CD14-positive monocyte (primary cell): ENCODE data around the gene DYNC2H1. TPM values are rescaled to one million over a fixed set of nuclear protein-coding genes. Genes with fewer than 3 reads are reported as not detected.
"Not testable (repeated sequence)": the region's sequence is repeated elsewhere in the genome, so short reads cannot be mapped to it uniquely, and the experiment has no call there.

ENCODE experiments used
- DNase-seq, 3 donors: peaks; one replicate each; pipeline ENCODE4 v3.0.0-alpha.2; 2011 to 2022
- H2AFZ ChIP-seq: 2 replicates; pipeline ENCODE4 v1.6.0; 2012; ENCODE audit warnings: mild to moderate bottlenecking, low read depth, low read length, inconsistent platforms; ENCODE audit not compliant: insufficient read depth, poor library complexity, severe bottlenecking
- H3K27ac ChIP-seq, 2 donors: 1 replicate in 1 of 2; 2 replicates in 1 of 2; pipeline ENCODE4 v1.5.1; 2012 to 2013; ENCODE audit warnings: low read length in 2 of 2, control low read depth in 1 of 2, inconsistent platforms in 1 of 2, low read depth in 1 of 2, mild to moderate bottlenecking in 1 of 2
- H3K27me3 ChIP-seq, 2 donors: one replicate each; pipeline versions ENCODE4 v1.6.0 to v1.6.1; 2011 to 2013; ENCODE audit warnings: low read length in 2 of 2; ENCODE audit not compliant: control insufficient read depth in 2 of 2, insufficient read depth in 2 of 2
- H3K36me3 ChIP-seq, 2 donors: replicated peaks in 1 of 2; 1 replicate in 1 of 2; 2 replicates in 1 of 2; pipeline versions ENCODE4 v1.5.1 to v1.6.1; 2012 to 2013; ENCODE audit warnings: low read length in 2 of 2, control low read depth in 1 of 2, inconsistent platforms in 1 of 2, mild to moderate bottlenecking in 1 of 2; ENCODE audit not compliant: insufficient read depth in 2 of 2, control insufficient read depth in 1 of 2
- H3K4me1 ChIP-seq, 2 donors: 1 replicate in 1 of 2; 2 replicates in 1 of 2; pipeline versions ENCODE4 v1.5.1 to v1.6.1; 2012 to 2013; ENCODE audit warnings: low read length in 2 of 2, control low read depth in 1 of 2, inconsistent platforms in 1 of 2, mild to moderate bottlenecking in 1 of 2, moderate library complexity in 1 of 2; ENCODE audit not compliant: insufficient read depth in 2 of 2, control insufficient read depth in 1 of 2
- H3K4me2 ChIP-seq: replicated peaks from 2 replicates; pipeline ENCODE3; 2012; ENCODE audit warnings: low read length, moderate library complexity, mild to moderate bottlenecking; ENCODE audit not compliant: poor library complexity, severe bottlenecking; ENCODE audit errors: extremely low read depth
- H3K4me3 ChIP-seq, 3 experiments: fragments of 200-600 bp in 1 of 3; sonication (generic) in 1 of 3; replicated peaks in 1 of 3; 1 replicate in 2 of 3; 2 replicates in 1 of 3; pipeline ENCODE4 v1.5.1; 2011 to 2013; ENCODE audit warnings: low read length in 3 of 3, mild to moderate bottlenecking in 3 of 3, control low read depth in 2 of 3, low read depth in 2 of 3, inconsistent platforms in 1 of 3, moderate library complexity in 1 of 3
- H3K79me2 ChIP-seq: 2 replicates; pipeline ENCODE4 v1.6.0; 2012; ENCODE audit warnings: mild to moderate bottlenecking, control low read depth, inconsistent platforms, low read length, moderate library complexity; ENCODE audit not compliant: insufficient read depth
- H3K9ac ChIP-seq: 2 replicates; pipeline ENCODE4 v1.6.0; 2017; ENCODE audit warnings: low read length, mild to moderate bottlenecking; ENCODE audit not compliant: insufficient read depth, poor library complexity, severe bottlenecking
- H3K9me3 ChIP-seq, 2 donors: replicated peaks in 1 of 2; 1 replicate in 1 of 2; 2 replicates in 1 of 2; pipeline versions ENCODE4 v1.5.1 to v1.6.1; 2012 to 2013; ENCODE audit warnings: low read length in 2 of 2, control low read depth in 1 of 2; ENCODE audit not compliant: control insufficient read depth in 1 of 2, insufficient read depth in 1 of 2
- H4K20me1 ChIP-seq: 2 replicates; pipeline ENCODE4 v1.6.0; 2012; ENCODE audit warnings: mild to moderate bottlenecking, low read length, control low read depth, moderate library complexity; ENCODE audit not compliant: insufficient read depth
- H3K27ac Mint-ChIP-seq, 7 donors: one replicate each; pipeline ENCODE4 v1.8.0; 2020; ENCODE audit warnings: mild to moderate bottlenecking in 7 of 7, mixed read lengths in 7 of 7, moderate library complexity in 6 of 7, inconsistent platforms in 2 of 7
- H3K27me3 Mint-ChIP-seq, 3 donors: one replicate each; pipeline ENCODE4 v1.8.0; 2021 to 2022; ENCODE audit warnings: low read depth in 3 of 3, mild to moderate bottlenecking in 3 of 3, mixed read lengths in 3 of 3, moderate library complexity in 3 of 3, inconsistent platforms in 1 of 3
- H3K36me3 Mint-ChIP-seq, 2 donors: one replicate each; pipeline ENCODE4 v1.8.0; 2020; ENCODE audit warnings: mixed read lengths in 2 of 2, inconsistent platforms in 1 of 2, mild to moderate bottlenecking in 1 of 2
- H3K4me1 Mint-ChIP-seq: one replicate; pipeline ENCODE4 v1.8.0; 2020; ENCODE audit warnings: mild to moderate bottlenecking, mixed read lengths
- H3K4me3 Mint-ChIP-seq, 2 donors: one replicate each; pipeline ENCODE4 v1.8.0; 2020; ENCODE audit warnings: mild to moderate bottlenecking in 2 of 2, mixed read lengths in 2 of 2, moderate library complexity in 1 of 2
- H3K9me3 Mint-ChIP-seq, 7 donors: one replicate each; pipeline ENCODE4 v1.8.0; 2020 to 2022; ENCODE audit warnings: mixed read lengths in 7 of 7, mild to moderate bottlenecking in 6 of 7, moderate library complexity in 6 of 7, inconsistent platforms in 2 of 7
- WGBS: methylation state at CpG from one replicate; pipeline ENCODE4 v1.1.5; 2013; ENCODE audit warnings: missing lambda C conversion rate; ENCODE audit not compliant: insufficient coverage; 5-methylcytosine and 5-hydroxymethylcytosine counted together
- intact Hi-C, 2 donors: fragments of 100-400 bp; cut with micrococcal nuclease; formaldehyde crosslinking; loops; one replicate each; pipeline versions ENCODE4 v1.15.0 to v1.15.1; 2023
- polyA plus RNA-seq, 3 donors: library from polyadenylated mRNA; depleted of rRNA in 1 of 3; unstranded in 2 of 3; stranded (reverse) in 1 of 3; fragments of 300-500 nt in 2 of 3; fragments of >200 nt in 1 of 3; fragmentation: Illumina TruSeq in 2 of 3; gene quantifications; 1 replicate in 2 of 3; 2 replicates in 1 of 3; pipeline ENCODE4 v1.2.3, GENCODE V29; 2012 to 2021
- TF ChIP-seq, protein P1 (sequence below): fragments of 200-600 bp; IDR thresholded peaks from one replicate; pipeline ENCODE4 v1.8.0; 2022; ENCODE audit warnings: antibody characterized with exemption, mild to moderate bottlenecking

The DYNC2H1 gene
- polyA plus RNA-seq, 3 donors: 0.10 to 1.5 (median 0.36) TPM

DNA sequence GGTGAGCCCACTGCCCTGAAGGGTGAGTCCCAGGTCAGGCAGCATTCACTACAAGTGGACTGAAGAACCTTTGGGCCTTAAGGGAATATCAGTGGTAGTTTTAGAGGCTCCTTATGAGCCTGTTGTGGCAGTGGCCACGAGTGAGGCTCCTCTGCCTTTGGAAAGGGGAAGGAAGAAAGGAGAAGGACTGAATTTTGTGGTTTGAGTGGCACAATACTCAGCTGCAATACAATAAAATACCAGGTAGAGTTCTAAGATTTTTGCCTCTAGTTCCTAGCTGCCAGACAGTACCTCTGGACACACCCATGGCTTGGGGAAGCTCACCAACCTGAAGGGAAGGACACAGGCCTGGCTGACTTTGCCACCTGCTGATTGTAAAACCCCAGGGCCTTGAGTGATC, 260.9 kb downstream of the DYNC2H1 start:
- no peaks in the 10 kb centered on the region for H3K79me2 ChIP-seq
- H3K27ac ChIP-seq: no peak overlapping the region
- Mint-ChIP-seq H3K27me3 (no peaks in the 10 kb centered on the region), H3K4me3 (no peak overlapping the region), H3K27ac (no peak overlapping the region), H3K4me1 (peaks cover 2% of the 10 kb centered on the region), H3K36me3 (no peaks in the 10 kb centered on the region), H3K9me3 (peaks cover 7 to 16% (median 9%) of the 10 kb centered on the region in 7 donors)
- no peak for DNase-seq
- H3K4me2 ChIP-seq: no peak overlapping the region
- H3K4me3 ChIP-seq: no peak overlapping the region
- H4K20me1 ChIP-seq: no peaks in the 10 kb centered on the region
- H3K36me3 ChIP-seq: no peaks in the 10 kb centered on the region
- H2AFZ ChIP-seq: no peak overlapping the region
- peaks cover 11 to 13% of the 10 kb centered on the region in 2 donors for H3K9me3 ChIP-seq
- no peaks in the 10 kb centered on the region for H3K27me3 ChIP-seq
- intact Hi-C loops: no loop called here
- no peaks in the 10 kb centered on the region for H3K4me1 ChIP-seq
- WGBS: no CpG with 5 or more reads among the region's 1 CpG
- H3K9ac ChIP-seq: no peak overlapping the region
- TF ChIP-seq, protein P1, sequence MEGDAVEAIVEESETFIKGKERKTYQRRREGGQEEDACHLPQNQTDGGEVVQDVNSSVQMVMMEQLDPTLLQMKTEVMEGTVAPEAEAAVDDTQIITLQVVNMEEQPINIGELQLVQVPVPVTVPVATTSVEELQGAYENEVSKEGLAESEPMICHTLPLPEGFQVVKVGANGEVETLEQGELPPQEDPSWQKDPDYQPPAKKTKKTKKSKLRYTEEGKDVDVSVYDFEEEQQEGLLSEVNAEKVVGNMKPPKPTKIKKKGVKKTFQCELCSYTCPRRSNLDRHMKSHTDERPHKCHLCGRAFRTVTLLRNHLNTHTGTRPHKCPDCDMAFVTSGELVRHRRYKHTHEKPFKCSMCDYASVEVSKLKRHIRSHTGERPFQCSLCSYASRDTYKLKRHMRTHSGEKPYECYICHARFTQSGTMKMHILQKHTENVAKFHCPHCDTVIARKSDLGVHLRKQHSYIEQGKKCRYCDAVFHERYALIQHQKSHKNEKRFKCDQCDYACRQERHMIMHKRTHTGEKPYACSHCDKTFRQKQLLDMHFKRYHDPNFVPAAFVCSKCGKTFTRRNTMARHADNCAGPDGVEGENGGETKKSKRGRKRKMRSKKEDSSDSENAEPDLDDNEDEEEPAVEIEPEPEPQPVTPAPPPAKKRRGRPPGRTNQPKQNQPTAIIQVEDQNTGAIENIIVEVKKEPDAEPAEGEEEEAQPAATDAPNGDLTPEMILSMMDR: no peak

DNA sequence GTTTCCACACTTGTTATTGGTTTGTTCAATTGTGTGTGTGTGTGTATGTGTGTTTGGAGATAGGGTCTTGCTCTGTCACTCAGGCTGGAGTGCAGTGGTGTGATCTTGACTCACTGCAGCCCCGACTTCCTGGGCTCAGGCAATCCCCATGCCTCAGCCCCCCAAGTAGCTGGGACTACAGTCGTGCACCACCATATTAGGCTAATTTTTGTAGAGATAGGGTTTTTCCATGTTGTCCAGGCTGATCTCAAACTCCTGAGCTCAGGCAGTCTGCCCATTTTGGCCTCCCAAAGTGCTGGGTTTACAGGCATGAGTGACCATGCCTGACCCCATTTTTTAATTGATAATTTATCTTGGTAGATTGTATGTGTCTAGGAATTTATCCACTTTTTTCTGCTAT, 263.7 kb downstream of the DYNC2H1 start:
- no peak overlapping the region for H3K4me3 ChIP-seq
- no peaks in the 10 kb centered on the region for H3K4me1 ChIP-seq
- no peak overlapping the region for H2AFZ ChIP-seq
- WGBS: 83% methylated on average over 2 of the region's 2 CpGs
- intact Hi-C loops: no loop called here
- DNase-seq: no peak
- no peak overlapping the region for H3K4me2 ChIP-seq
- no peaks in the 10 kb centered on the region for H4K20me1 ChIP-seq
- Mint-ChIP-seq H3K9me3 (peaks cover 11 to 24% (median 16%) of the 10 kb centered on the region in 7 donors), H3K36me3 (no peaks in the 10 kb centered on the region), H3K4me1 (peaks cover 2% of the 10 kb centered on the region), H3K27me3 (no peaks in the 10 kb centered on the region), H3K27ac (no peak overlapping the region), H3K4me3 (no peak overlapping the region)
- H3K36me3 ChIP-seq: no peaks in the 10 kb centered on the region
- H3K9me3 ChIP-seq: peaks cover 20 to 23% of the 10 kb centered on the region in 2 donors
- no peak overlapping the region for H3K27ac ChIP-seq
- H3K9ac ChIP-seq: no peak overlapping the region
- H3K27me3 ChIP-seq: no peaks in the 10 kb centered on the region
- no peaks in the 10 kb centered on the region for H3K79me2 ChIP-seq
- TF ChIP-seq, protein P1: no peak

DNA sequence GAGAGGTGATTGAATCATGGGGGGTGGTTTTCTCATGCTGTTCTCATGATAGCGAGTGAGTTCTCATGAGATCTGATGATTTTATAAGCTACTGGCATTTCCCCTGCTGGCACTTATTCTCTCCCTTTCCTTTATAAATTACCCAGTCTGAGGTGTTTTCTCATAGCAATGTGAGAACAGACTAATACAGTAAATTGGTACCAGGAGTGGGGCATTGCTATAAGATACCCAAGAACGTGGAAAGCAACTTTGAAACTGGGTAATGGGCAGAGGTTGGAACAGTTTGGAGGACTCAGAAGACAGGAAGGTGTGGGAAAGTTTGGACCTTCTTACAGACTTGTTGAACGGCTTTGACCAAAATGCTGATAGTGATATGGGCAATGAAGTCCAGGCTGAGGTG, 265.0 kb downstream of the DYNC2H1 start:
- H4K20me1 ChIP-seq, H3K4me2 ChIP-seq, H3K4me1 Mint-ChIP-seq, H3K79me2 ChIP-seq, H3K27me3 Mint-ChIP-seq, DNase-seq, intact Hi-C loops, H3K36me3 Mint-ChIP-seq, H3K27ac ChIP-seq, H3K27me3 ChIP-seq, H3K4me3 ChIP-seq, H3K4me3 Mint-ChIP-seq, H3K27ac Mint-ChIP-seq, H3K9ac ChIP-seq, H3K36me3 ChIP-seq, H2AFZ ChIP-seq, H3K4me1 ChIP-seq: not testable (repeated sequence)
- H3K9me3 ChIP-seq: peaks cover 19 to 20% of the 10 kb centered on the region in 2 donors
- 31% methylated on average over 2 of the region's 3 CpGs for WGBS
- H3K9me3 Mint-ChIP-seq: peaks cover 11 to 24% (median 16%) of the 10 kb centered on the region in 7 donors
